Epithelial cell of esophagus (primary cell): Measurements from ENCODE around the gene OR10Z1.

ENCODE experiments used
- DNase-seq: peaks from one replicate; pipeline ENCODE4 v3.0.0; 2010; ENCODE audit warnings: low read depth
- H3K4me3 ChIP-seq: 2 replicates; pipeline ENCODE4 v1.5.1; 2011; ENCODE audit warnings: mild to moderate bottlenecking, low read length, control low read depth
- CTCF ChIP-seq: IDR thresholded peaks from 2 replicates; pipeline ENCODE4 v1.5.1; 2011; ENCODE audit warnings: low read depth, mild to moderate bottlenecking, low read length, control low read depth, inconsistent platforms; ENCODE audit not compliant: insufficient read depth; ENCODE audit errors: missing control alignments

OR10Z1 gene

GRCh38 chr1:158638146-158638545, 33.1 kb downstream of the OR10Z1 start:
- H3K4me3 ChIP-seq: no peak overlapping the region
- no peak for TF ChIP-seq CTCF
- DNase-seq: no peak

DNA sequence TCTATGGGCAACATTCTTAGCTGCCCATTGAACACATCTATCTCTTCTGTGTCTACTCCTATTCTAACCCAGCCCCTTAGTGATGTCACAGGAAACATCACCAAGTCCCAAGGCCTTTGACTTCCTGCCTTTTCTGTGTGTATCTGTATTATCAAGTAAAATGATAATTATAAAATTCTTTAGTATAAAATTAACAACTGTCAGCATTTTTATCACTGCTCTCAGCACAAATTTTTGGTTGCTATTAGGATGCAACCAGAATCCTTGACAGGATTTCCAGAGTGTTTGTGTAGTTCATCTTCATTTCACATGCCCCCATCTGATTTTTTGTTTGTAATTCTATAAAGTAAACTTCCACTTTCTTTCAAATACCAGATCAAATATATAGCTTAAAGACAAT, 33.8 kb downstream of the OR10Z1 start:
- no peak for TF ChIP-seq CTCF
- DNase-seq: no peak
- no peak overlapping the region for H3K4me3 ChIP-seq

DNA sequence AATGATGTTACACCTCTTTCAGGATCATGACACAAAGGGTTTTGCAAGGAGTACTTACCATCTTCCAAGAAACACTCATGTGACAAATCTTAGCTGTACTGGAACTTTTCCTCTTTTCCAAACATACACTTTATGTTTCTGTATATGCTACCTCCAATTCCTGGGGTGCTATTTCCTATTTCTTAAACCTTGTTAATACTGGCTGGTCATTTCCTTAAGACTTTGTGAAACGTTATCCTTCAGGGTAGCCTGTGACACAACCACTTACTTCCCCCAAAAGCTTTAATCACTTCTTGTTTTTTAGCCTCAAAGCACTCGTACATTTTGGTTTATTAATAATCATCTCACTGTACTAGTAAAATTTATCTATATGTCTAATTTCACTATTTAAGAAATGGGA, 39.4 kb downstream of the OR10Z1 start:
- TF ChIP-seq CTCF: no peak
- DNase-seq: no peak
- H3K4me3 ChIP-seq: no peak overlapping the region

GRCh38 chr1:158646465-158646864, 41.4 kb downstream of the OR10Z1 start:
- TF ChIP-seq CTCF: no peak
- H3K4me3 ChIP-seq: no peak overlapping the region
- DNase-seq: no peak

DNA sequence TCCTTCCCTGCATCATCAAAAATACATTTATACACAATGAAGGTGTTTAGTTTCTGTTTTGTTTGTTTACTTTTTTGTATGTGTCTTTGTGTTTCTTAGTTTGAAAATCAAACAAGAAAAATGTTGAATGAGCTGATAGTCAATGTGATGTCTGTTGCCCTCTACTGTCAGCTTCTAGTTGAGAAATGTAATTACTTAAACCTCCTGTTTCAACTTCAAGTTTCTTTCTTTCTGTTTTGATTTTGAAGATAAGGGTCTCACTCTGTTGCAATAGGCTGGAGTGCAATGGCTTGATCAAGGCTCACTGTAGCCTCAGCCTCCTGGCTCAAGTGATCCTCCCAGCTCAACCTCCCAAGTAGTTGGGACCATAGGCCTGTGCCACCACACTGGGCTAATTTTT, 44.0 kb downstream of the OR10Z1 start:
- no peak for TF ChIP-seq CTCF
- H3K4me3 ChIP-seq: no peak overlapping the region
- DNase-seq: no peak

DNA sequence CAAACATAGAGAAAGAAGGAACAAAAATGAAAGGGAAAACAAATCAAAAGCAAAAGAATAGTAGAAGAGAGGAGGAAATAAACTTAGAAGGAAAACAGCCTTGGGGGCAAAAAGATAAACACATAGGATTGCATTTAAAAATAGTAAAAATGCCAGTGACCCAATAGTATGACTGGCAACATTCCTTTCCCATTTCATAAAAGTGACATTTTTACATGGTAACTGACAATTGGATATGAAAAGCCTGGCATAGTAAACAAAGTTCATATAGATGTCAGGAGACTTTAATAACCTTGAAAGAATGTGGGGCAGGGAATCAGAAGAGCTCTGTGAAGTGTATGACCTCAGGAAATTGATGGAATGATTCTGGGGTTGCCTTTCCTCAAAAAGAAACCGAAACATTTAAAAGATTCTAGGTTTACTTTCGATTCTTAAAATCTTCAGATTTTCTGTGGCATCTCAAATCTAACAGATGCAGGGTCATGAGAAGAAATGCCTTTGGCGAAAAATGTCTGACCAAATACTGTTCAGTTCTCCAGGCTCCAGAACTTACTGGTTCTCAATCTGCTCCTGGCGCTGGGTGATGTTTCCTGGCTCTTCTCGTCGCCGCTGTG, 47.8 kb downstream of the OR10Z1 start:
- TF ChIP-seq CTCF: no peak
- H3K4me3 ChIP-seq: no peak overlapping the region
- no peak for DNase-seq

- no peak for TF ChIP-seq CTCF
- no peak for DNase-seq
- no peak overlapping the region for H3K4me3 ChIP-seq
Observed at GRCh38 chr1:158654086-158654485, 49.0 kb downstream of the OR10Z1 start.
